Adipocyte (in vitro differentiated cells): ENCODE results near the gene LRRFIP1.
"Not testable (repeated sequence)": the region's sequence is repeated elsewhere in the genome, so short reads cannot be mapped to it uniquely, and the experiment has no call there.

ENCODE experiments used
- DNase-seq: peaks from one replicate; pipeline ENCODE4 v3.0.0-alpha.2; 2015; ENCODE audit warnings: low read depth
- H3K27me3 ChIP-seq: replicated peaks from 2 replicates; pipeline ENCODE4 v1.7.0; 2013; ENCODE audit warnings: mild to moderate bottlenecking, low read length, moderate library complexity; ENCODE audit not compliant: control insufficient read depth, insufficient read depth
- H3K36me3 ChIP-seq: 2 replicates; pipeline ENCODE4 v1.7.0; 2013; ENCODE audit warnings: low read length, mild to moderate bottlenecking, moderate library complexity; ENCODE audit not compliant: control insufficient read depth, insufficient read depth, severe bottlenecking
- H3K4me1 ChIP-seq: 2 replicates; pipeline ENCODE4 v1.7.0; 2013; ENCODE audit warnings: mild to moderate bottlenecking, low read length, moderate library complexity; ENCODE audit not compliant: control insufficient read depth, insufficient read depth
- H3K4me3 ChIP-seq: 2 replicates; pipeline ENCODE4 v1.7.0; 2013; ENCODE audit warnings: mild to moderate bottlenecking, low read length, moderate library complexity
- H3K9ac ChIP-seq: 2 replicates; pipeline ENCODE4 v1.7.0; 2013; ENCODE audit warnings: mild to moderate bottlenecking, low read length, moderate library complexity
- H3K9me3 ChIP-seq: 2 replicates; pipeline ENCODE4 v1.7.0; 2013; ENCODE audit warnings: mild to moderate bottlenecking, low read length, moderate library complexity; ENCODE audit not compliant: control insufficient read depth

Gene LRRFIP1

GRCh38 chr2:237599465-237600110 lies 27.8 kb upstream of the LRRFIP1 start:
- Histone ChIP-seq H3K36me3 (no peaks in the 10 kb centered on the region), H3K4me3 (peak overlapping the region; percentile 66), H3K27me3 (no peaks in the 10 kb centered on the region), H3K9me3 (no peaks in the 10 kb centered on the region), H3K4me1 (peaks cover 13% of the 10 kb centered on the region), H3K9ac (peak overlapping the region; percentile 79)
- no peak for DNase-seq

GRCh38 chr2:237600205-237600846 lies 27.1 kb upstream of the LRRFIP1 start:
- H3K4me1 ChIP-seq, result peaks cover 13% of the 10 kb centered on the region
- H3K27me3 ChIP-seq, result no peaks in the 10 kb centered on the region
- peak; percentile 73 for DNase-seq
- no peaks in the 10 kb centered on the region for H3K36me3 ChIP-seq
- H3K9me3 ChIP-seq, result no peaks in the 10 kb centered on the region
- peak overlapping the region; percentile 66 for H3K4me3 ChIP-seq
- H3K9ac ChIP-seq, result peak overlapping the region; percentile 79

DNA sequence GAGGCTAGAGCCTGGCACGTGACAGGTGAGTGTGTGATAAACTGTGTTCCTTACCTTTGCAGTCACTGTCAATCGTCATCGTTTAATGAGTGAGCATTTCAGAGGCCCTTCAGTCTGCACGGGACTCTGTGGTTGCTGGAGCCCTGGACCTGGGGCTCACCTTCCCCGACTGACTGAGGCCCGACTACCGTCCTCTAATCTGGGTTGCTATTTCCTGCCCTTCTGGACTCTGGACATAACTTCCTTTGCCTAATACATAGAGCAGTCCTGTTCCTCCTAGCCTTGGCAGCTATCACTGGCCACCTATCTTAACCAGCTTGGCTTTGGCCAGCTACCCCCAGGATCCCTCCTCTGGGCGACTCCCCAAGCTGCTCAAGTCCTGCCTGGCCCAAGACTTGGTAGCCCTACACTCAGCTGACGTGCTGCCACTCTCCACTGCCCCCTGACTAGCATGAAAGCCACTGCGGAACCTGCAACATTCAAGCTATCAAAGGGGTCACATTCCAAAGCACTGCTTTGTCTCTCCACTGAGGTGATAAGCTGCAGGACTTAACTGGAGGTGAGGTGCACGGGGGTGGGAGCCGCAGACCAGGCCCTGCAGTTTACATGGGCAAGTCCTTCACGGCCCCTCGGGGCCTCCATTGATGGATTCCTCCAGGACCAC lies 25.8 kb upstream of the LRRFIP1 start:
- Histone ChIP-seq H3K4me3 (no peak overlapping the region), H3K36me3 (no peaks in the 10 kb centered on the region), H3K9me3 (no peaks in the 10 kb centered on the region), H3K27me3 (no peaks in the 10 kb centered on the region), H3K9ac (no peak overlapping the region), H3K4me1 (peaks cover 13% of the 10 kb centered on the region)
- DNase-seq, result no peak

- Histone ChIP-seq H3K4me3 (no peak overlapping the region), H3K36me3 (no peaks in the 10 kb centered on the region), H3K9ac (no peak overlapping the region), H3K27me3 (no peaks in the 10 kb centered on the region), H3K9me3 (no peaks in the 10 kb centered on the region), H3K4me1 (peaks cover 13% of the 10 kb centered on the region)
- DNase-seq, result no peak
Observed at GRCh38 chr2:237602409-237602808, 25.0 kb upstream of the LRRFIP1 start.

DNA sequence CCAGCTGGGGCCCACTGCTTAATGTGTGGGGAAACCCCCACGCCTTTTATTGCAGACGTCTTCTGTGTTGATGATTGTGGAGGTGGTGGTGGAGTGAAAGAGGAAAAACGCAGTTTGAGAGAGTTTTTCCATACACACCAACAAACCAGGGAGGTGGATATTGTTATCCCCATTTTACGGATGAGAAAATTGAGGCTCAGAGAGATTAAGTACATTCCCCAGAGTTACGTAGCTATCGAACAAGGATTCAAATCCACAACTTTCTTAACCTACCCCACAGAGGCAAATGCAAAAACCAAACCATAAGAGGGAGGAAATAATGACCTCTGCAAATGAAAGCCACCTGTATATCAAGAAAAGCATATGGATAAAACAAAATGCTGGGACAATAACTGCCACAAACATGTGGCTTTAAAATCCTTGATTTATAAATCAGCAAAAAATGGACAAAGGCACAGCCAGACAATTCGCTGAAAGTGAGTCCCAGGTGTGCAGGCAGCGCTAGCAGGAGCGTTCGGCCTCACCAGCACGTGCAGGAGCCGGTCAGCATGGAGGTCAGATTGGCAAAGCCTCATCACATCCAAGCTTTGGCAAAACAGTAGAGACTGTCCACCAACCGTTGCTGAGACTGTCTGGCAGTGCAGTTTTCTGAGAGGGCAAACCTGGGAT lies 24.2 kb upstream of the LRRFIP1 start:
- no peak for DNase-seq
- Histone ChIP-seq H3K36me3 (no peaks in the 10 kb centered on the region), H3K27me3 (no peaks in the 10 kb centered on the region), H3K4me3 (peak overlapping the region; percentile 15), H3K4me1 (peaks cover 13% of the 10 kb centered on the region), H3K9me3 (no peaks in the 10 kb centered on the region), H3K9ac (no peak overlapping the region)

- Histone ChIP-seq H3K4me3 (peak overlapping the region; percentile 15), H3K27me3 (no peaks in the 10 kb centered on the region), H3K9me3 (no peaks in the 10 kb centered on the region), H3K9ac (no peak overlapping the region), H3K36me3 (no peaks in the 10 kb centered on the region), H3K4me1 (peaks cover 13% of the 10 kb centered on the region)
- DNase-seq, result peak; percentile 62
Observed at GRCh38 chr2:237603718-237604362, 23.5 kb upstream of the LRRFIP1 start.

GRCh38 chr2:237604391-237604790 lies 23.0 kb upstream of the LRRFIP1 start:
- Histone ChIP-seq H3K9ac (no peak overlapping the region), H3K4me3 (no peak overlapping the region), H3K27me3 (no peaks in the 10 kb centered on the region), H3K4me1 (peaks cover 13% of the 10 kb centered on the region), H3K9me3 (no peaks in the 10 kb centered on the region), H3K36me3 (no peaks in the 10 kb centered on the region)
- no peak for DNase-seq

DNA sequence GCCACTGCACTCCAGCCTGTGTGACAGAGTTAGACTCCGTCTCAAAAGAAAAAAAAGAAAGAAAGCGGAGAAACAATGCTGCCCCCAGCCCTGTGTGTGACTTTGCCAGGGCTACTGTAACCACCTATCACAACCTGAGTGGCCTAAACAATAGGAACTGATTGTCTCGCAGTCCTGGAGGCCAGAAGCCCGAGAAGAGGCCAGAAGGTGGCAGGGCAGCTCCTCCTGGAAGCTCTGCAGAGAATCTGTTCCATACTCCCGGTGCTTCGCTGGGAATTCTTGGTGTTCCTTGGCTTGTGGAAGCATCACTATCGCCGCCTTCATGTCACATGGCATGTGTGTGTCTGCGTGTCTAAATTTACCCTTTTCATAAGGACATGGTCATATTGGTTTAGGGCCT lies 22.4 kb upstream of the LRRFIP1 start:
- Histone ChIP-seq H3K9ac (no peak overlapping the region), H3K4me3 (no peak overlapping the region), H3K9me3 (no peaks in the 10 kb centered on the region), H3K36me3 (no peaks in the 10 kb centered on the region), H3K4me1 (peaks cover 9% of the 10 kb centered on the region), H3K27me3 (no peaks in the 10 kb centered on the region)
- no peak for DNase-seq

GRCh38 chr2:237606522-237606921 lies 20.9 kb upstream of the LRRFIP1 start:
- H3K9ac ChIP-seq, H3K36me3 ChIP-seq, H3K4me1 ChIP-seq, H3K9me3 ChIP-seq, DNase-seq, H3K4me3 ChIP-seq, H3K27me3 ChIP-seq: not testable (repeated sequence)

- DNase-seq, result no peak
- Histone ChIP-seq H3K4me1 (peaks cover 22% of the 10 kb centered on the region), H3K36me3 (no peaks in the 10 kb centered on the region), H3K4me3 (no peak overlapping the region), H3K27me3 (no peaks in the 10 kb centered on the region), H3K9me3 (no peaks in the 10 kb centered on the region), H3K9ac (no peak overlapping the region)
Observed at GRCh38 chr2:237612527-237613357, 14.6 kb upstream of the LRRFIP1 start.
